Hippocampal formation (tissue), 2 donors: ENCODE measurements around the gene CSGALNACT2.

Experiments used
- DNase-seq, 2 donors: peaks; one replicate each; lab custom pipeline; 2025; lab: John Stamatoyannopoulos, UW

Gene CSGALNACT2

GRCh38 chr10:43124574-43125273 lies 13.5 kb upstream of the CSGALNACT2 start:
- no peak for DNase-seq

GRCh38 chr10:43125274-43125845 lies 12.9 kb upstream of the CSGALNACT2 start:
- DNase-seq = no peak

GRCh38 chr10:43125881-43126731 lies 12.1 kb upstream of the CSGALNACT2 start:
- no peak for DNase-seq

- no peak for DNase-seq
Observed at GRCh38 chr10:43126759-43127424, 11.4 kb upstream of the CSGALNACT2 start.

GRCh38 chr10:43127442-43127841 lies 10.8 kb upstream of the CSGALNACT2 start:
- DNase-seq = no peak

GRCh38 chr10:43128331-43128730 lies 9.9 kb upstream of the CSGALNACT2 start:
- DNase-seq = no peak

GRCh38 chr10:43128958-43129706 lies 9.1 kb upstream of the CSGALNACT2 start:
- no peak for DNase-seq

GRCh38 chr10:43130770-43131171 lies 7.5 kb upstream of the CSGALNACT2 start:
- no peak for DNase-seq

GRCh38 chr10:43131256-43131655 lies 7.0 kb upstream of the CSGALNACT2 start:
- no peak for DNase-seq

GRCh38 chr10:43131906-43132305 lies 6.3 kb upstream of the CSGALNACT2 start:
- DNase-seq = no peak

- no peak for DNase-seq
Observed at GRCh38 chr10:43132867-43133787, 5.1 kb upstream of the CSGALNACT2 start.

- no peak for DNase-seq
Observed at GRCh38 chr10:43134126-43134905, 3.9 kb upstream of the CSGALNACT2 start.

GRCh38 chr10:43135064-43135463 lies 3.2 kb upstream of the CSGALNACT2 start:
- no peak for DNase-seq

- no peak for DNase-seq
Observed at GRCh38 chr10:43135656-43136055, 2.6 kb upstream of the CSGALNACT2 start.

- no peak for DNase-seq
Observed at GRCh38 chr10:43136432-43136831, 1.8 kb upstream of the CSGALNACT2 start.

GRCh38 chr10:43136995-43137716 lies 1.1 kb upstream of the CSGALNACT2 start:
- no peak for DNase-seq

GRCh38 chr10:43137717-43138020 lies 576 bp upstream of the CSGALNACT2 start:
- DNase-seq = peak; percentile 55 to 56

GRCh38 chr10:43138757-43139241 lies 554 bp downstream of the CSGALNACT2 start:
- DNase-seq = peak in 1 of 2 donors; percentile 56

GRCh38 chr10:43141421-43141820 lies 3.2 kb downstream of the CSGALNACT2 start:
- no peak for DNase-seq
